Measurements from ENCODE around the gene ARL8B. TPM values are rescaled to one million over a fixed set of nuclear protein-coding genes. Genes with fewer than 3 reads are reported as not detected.

ARL8B gene
- total RNA-seq, 1 experiment from 2014 or later, result 51.7 TPM

- Histone ChIP-seq H3K9me3 (replicated peaks) (no peaks in the 10 kb centered on the region), H3K27me3 (replicated peaks) (no peaks in the 10 kb centered on the region), H3K4me1 (replicated peaks) (no peaks in the 10 kb centered on the region), H3K36me3 (no peaks in the 10 kb centered on the region), H3K4me3 (no peak overlapping the region), H3K27ac (no peak overlapping the region)
- DNase-seq (ENCODE audit: low read depth in 1 of 2, low spot score in 2 of 2), result no peak
These were observed 100.4 kb downstream of the ARL8B start for GRCh38 chr3:5222283-5223005.

GRCh38 chr3:5226783-5227182, 104.7 kb downstream of the ARL8B start:
- H3K9me3 ChIP-seq (replicated peaks), result no peaks in the 10 kb centered on the region
- no peak for DNase-seq (ENCODE audit: low read depth in 1 of 2, low spot score in 2 of 2)
- no peak overlapping the region for H3K4me3 ChIP-seq

GRCh38 chr3:5227812-5228211, 105.7 kb downstream of the ARL8B start:
- DNase-seq (ENCODE audit: low read depth in 1 of 2, low spot score in 2 of 2), result no peak

More at GRCh38 chr3:5226783-5227182, 104.7 kb downstream of the ARL8B start:
- H3K36me3 ChIP-seq, result no peaks in the 10 kb centered on the region
- H3K4me1 ChIP-seq (replicated peaks), result no peaks in the 10 kb centered on the region
- H3K27ac ChIP-seq, result no peak overlapping the region
- no peaks in the 10 kb centered on the region for H3K27me3 ChIP-seq (replicated peaks)

GRCh38 chr3:5229414-5229813, 107.3 kb downstream of the ARL8B start:
- Histone ChIP-seq H3K4me3 (no peak overlapping the region), H3K4me1 (replicated peaks) (no peaks in the 10 kb centered on the region), H3K9me3 (replicated peaks) (no peaks in the 10 kb centered on the region), H3K27me3 (replicated peaks) (no peaks in the 10 kb centered on the region), H3K36me3 (no peaks in the 10 kb centered on the region), H3K27ac (no peak overlapping the region)
- DNase-seq (ENCODE audit: low read depth in 1 of 2, low spot score in 2 of 2), result no peak

More at GRCh38 chr3:5227812-5228211, 105.7 kb downstream of the ARL8B start:
- H3K36me3 ChIP-seq, result no peaks in the 10 kb centered on the region
- no peaks in the 10 kb centered on the region for H3K9me3 ChIP-seq (replicated peaks)
- no peaks in the 10 kb centered on the region for H3K27me3 ChIP-seq (replicated peaks)
- H3K4me3 ChIP-seq, result no peak overlapping the region
- no peaks in the 10 kb centered on the region for H3K4me1 ChIP-seq (replicated peaks)
- no peak overlapping the region for H3K27ac ChIP-seq

Other genes starting within 250 kb of the ARL8B start
- 6.3 and 8.4 TPM in 2 replicates for gene BHLHE40, start 142.9 kb upstream of the ARL8B start, total RNA-seq (2014; rRNA removed; shearing (Covaris generic))
- 9.7 and 18.5 TPM in 2 replicates for gene EDEM1, start 65.4 kb downstream of the ARL8B start, total RNA-seq (2014; rRNA removed; shearing (Covaris generic))